Measurements from ENCODE around the gene MAST4. TPM values are rescaled to one million over a fixed set of nuclear protein-coding genes. Genes with fewer than 3 reads are reported as not detected.

Gene MAST4
- total and polyA plus RNA-seq, 2 donors (not counting 1 experiment from before 2014, with no cell fraction given) = 7.0 to 15.2 TPM

- peak; percentile 44 to 87 for DNase-seq (ENCODE audit: low read depth in 2 of 2)
- H3K9ac ChIP-seq (ENCODE audit: insufficient read depth, low read length) = peak overlapping the region; percentile 2
Observed at GRCh38 chr5:67095346-67096171, 499.4 kb downstream of the MAST4 start.

GRCh38 chr5:67098656-67099055 lies 502.5 kb downstream of the MAST4 start:
- Histone ChIP-seq H3K4me1 (ENCODE audit: control insufficient read depth, extremely low read depth, insufficient read depth, low read length) (peaks cover 16% of the 10 kb centered on the region), H2AFZ (ENCODE audit: low read length) (no peak overlapping the region), H4K20me1 (ENCODE audit: control insufficient read depth, extremely low read depth, insufficient read depth, low read length) (no peaks in the 10 kb centered on the region), H3K9me3 (ENCODE audit: control insufficient read depth, insufficient read depth, low read depth, low read length) (no peaks in the 10 kb centered on the region), H3K36me3 (ENCODE audit: control insufficient read depth, insufficient read depth, low read length) (peaks cover 2% of the 10 kb centered on the region), H3K4me2 (ENCODE audit: extremely low read depth, insufficient read depth, low read length) (no peak overlapping the region), H3K4me3 (replicated peaks in 1 of 4; ENCODE audit: control extremely low read depth in 1 of 4, insufficient read depth in 1 of 4, low read depth in 3 of 4, low read length in 4 of 4) (no peak overlapping the region), H3K79me2 (ENCODE audit: control insufficient read depth, insufficient read depth, low read length) (no peaks in the 10 kb centered on the region), H3K27me3 (ENCODE audit: control insufficient read depth, insufficient read depth, low read length) (no peaks in the 10 kb centered on the region), H3K27ac (ENCODE audit: insufficient read depth, low read length) (no peak overlapping the region), H3K9ac (ENCODE audit: insufficient read depth, low read length) (no peak overlapping the region)
- no peak for TF ChIP-seq EZH2 (IDR thresholded peaks at IDR 0.05; ENCODE audit: low read length, missing control alignments)
- TF ChIP-seq CTCF (conservative IDR thresholded peaks at IDR 0.05 in 1 of 2, IDR thresholded peaks at IDR 0.05 in 1 of 2; ENCODE audit: low read depth in 1 of 2, low read length in 2 of 2) = no peak
- DNase-seq (ENCODE audit: low read depth in 2 of 2) = peak in 1 of 2 donors; percentile 32

More at GRCh38 chr5:67095346-67096171, 499.4 kb downstream of the MAST4 start:
- H3K36me3 ChIP-seq (ENCODE audit: control insufficient read depth, insufficient read depth, low read length) = no peaks in the 10 kb centered on the region
- H3K4me2 ChIP-seq (ENCODE audit: extremely low read depth, insufficient read depth, low read length) = peak overlapping the region; percentile 30
- peak overlapping the region; percentile 85 for H3K27ac ChIP-seq (ENCODE audit: insufficient read depth, low read length)
- H3K9me3 ChIP-seq (ENCODE audit: control insufficient read depth, insufficient read depth, low read depth, low read length) = no peaks in the 10 kb centered on the region
- H3K4me3 ChIP-seq (replicated peaks in 1 of 4; ENCODE audit: control extremely low read depth in 1 of 4, insufficient read depth in 1 of 4, low read depth in 3 of 4, low read length in 4 of 4) = peak overlapping the region; percentile 3 to 37 (median 20)
- no peaks in the 10 kb centered on the region for H4K20me1 ChIP-seq (ENCODE audit: control insufficient read depth, extremely low read depth, insufficient read depth, low read length)
- H3K79me2 ChIP-seq (ENCODE audit: control insufficient read depth, insufficient read depth, low read length) = no peaks in the 10 kb centered on the region
- no peak for TF ChIP-seq EZH2 (IDR thresholded peaks at IDR 0.05; ENCODE audit: low read length, missing control alignments)
- H3K27me3 ChIP-seq (ENCODE audit: control insufficient read depth, insufficient read depth, low read length) = no peaks in the 10 kb centered on the region
- peaks cover 23% of the 10 kb centered on the region for H3K4me1 ChIP-seq (ENCODE audit: control insufficient read depth, extremely low read depth, insufficient read depth, low read length)
- peak overlapping the region; percentile 79 for H2AFZ ChIP-seq (ENCODE audit: low read length)

- Histone ChIP-seq H3K9ac (ENCODE audit: insufficient read depth, low read length) (no peak overlapping the region), H3K27me3 (ENCODE audit: control insufficient read depth, insufficient read depth, low read length) (no peaks in the 10 kb centered on the region)
Observed at GRCh38 chr5:67100301-67100700, 504.1 kb downstream of the MAST4 start.

More at GRCh38 chr5:67100301-67100700, 504.1 kb downstream of the MAST4 start:
- no peak for DNase-seq (ENCODE audit: low read depth in 2 of 2)
- H4K20me1 ChIP-seq (ENCODE audit: control insufficient read depth, extremely low read depth, insufficient read depth, low read length) = no peaks in the 10 kb centered on the region
- H3K4me1 ChIP-seq (ENCODE audit: control insufficient read depth, extremely low read depth, insufficient read depth, low read length) = peaks cover 2% of the 10 kb centered on the region
- no peak overlapping the region for H3K4me3 ChIP-seq (replicated peaks in 1 of 4; ENCODE audit: control extremely low read depth in 1 of 4, insufficient read depth in 1 of 4, low read depth in 3 of 4, low read length in 4 of 4)
- no peak overlapping the region for H3K4me2 ChIP-seq (ENCODE audit: extremely low read depth, insufficient read depth, low read length)
- peaks cover 2% of the 10 kb centered on the region for H3K36me3 ChIP-seq (ENCODE audit: control insufficient read depth, insufficient read depth, low read length)
- no peaks in the 10 kb centered on the region for H3K9me3 ChIP-seq (ENCODE audit: control insufficient read depth, insufficient read depth, low read depth, low read length)
- H3K27ac ChIP-seq (ENCODE audit: insufficient read depth, low read length) = no peak overlapping the region
- H2AFZ ChIP-seq (ENCODE audit: low read length) = no peak overlapping the region
- TF ChIP-seq EZH2 (IDR thresholded peaks at IDR 0.05; ENCODE audit: low read length, missing control alignments) (no peak), CTCF (conservative IDR thresholded peaks at IDR 0.05 in 1 of 2, IDR thresholded peaks at IDR 0.05 in 1 of 2; ENCODE audit: low read depth in 1 of 2, low read length in 2 of 2) (no peak)
- H3K79me2 ChIP-seq (ENCODE audit: control insufficient read depth, insufficient read depth, low read length) = no peaks in the 10 kb centered on the region

Measured in fibroblast of lung (primary cell).